Body of pancreas (tissue), 4 donors: Measurements from ENCODE around the gene FCHSD2. TPM values are rescaled to one million over a fixed set of nuclear protein-coding genes. Genes with fewer than 3 reads are reported as not detected.
"Not testable (repeated sequence)": the region's sequence is repeated elsewhere in the genome, so short reads cannot be mapped to it uniquely, and the experiment has no call there.

ENCODE experiments used
- ATAC-seq: fragments of 150-250 bp; one replicate; pipeline ENCODE4 v1.9.1; 2016
- DNase-seq, 4 donors: peaks; one replicate each; pipeline ENCODE4 v3.0.0-alpha.2; 2019
- H3K27ac ChIP-seq, 4 donors: fragments of 200-600 bp; sonication (generic); 1 replicate in 3 of 4; 2 replicates in 1 of 4; pipeline versions ENCODE4 v1.5.1 to v1.6.1; 2016 to 2019; ENCODE audit warnings: mild to moderate bottlenecking in 1 of 4, mixed read lengths in 1 of 4, moderate library complexity in 1 of 4
- H3K27me3 ChIP-seq, 2 donors: fragments of 200-600 bp; sonication (generic); one replicate each; pipeline ENCODE4 v1.6.0; 2016; ENCODE audit warnings: mild to moderate bottlenecking in 1 of 2
- H3K36me3 ChIP-seq, 2 donors: fragments of 200-600 bp; sonication (generic); replicated peaks in 1 of 2; 2 replicates each; pipeline ENCODE4 v1.5.1; 2016; ENCODE audit warnings: low read depth in 2 of 2; ENCODE audit not compliant: insufficient read depth in 1 of 2
- H3K4me1 ChIP-seq: fragments of 200-600 bp; sonication (generic); one replicate; pipeline ENCODE4 v1.6.0; 2016
- H3K4me3 ChIP-seq, 2 donors: fragments of 200-600 bp; sonication (generic); 1 replicate in 1 of 2; 2 replicates in 1 of 2; pipeline ENCODE4 v1.5.1; 2016 to 2019
- H3K9me3 ChIP-seq, 3 donors: fragments of 200-600 bp; sonication (generic); 1 replicate in 2 of 3; 2 replicates in 1 of 3; pipeline ENCODE4 v1.5.1; 2016
- CTCF ChIP-seq, 7 experiments: fragments of 450-650 bp in 4 of 7; fragments of 200-600 bp in 3 of 7; sonication (generic) in 3 of 7; IDR thresholded peaks; one replicate each; pipeline ENCODE4 v1.5.1; 2016 to 2019; ENCODE audit warnings: antibody characterized with exemption in 7 of 7
- POLR2A ChIP-seq, 3 donors: fragments of 450-650 bp; IDR thresholded peaks; one replicate each; pipeline ENCODE4 v1.6.1; 2016; ENCODE audit warnings: antibody characterized with exemption in 3 of 3, mild to moderate bottlenecking in 2 of 3
- WGBS, 2 donors: methylation state at CpG; one replicate each; pipeline ENCODE4 v1.1.5; 2017; 5-methylcytosine and 5-hydroxymethylcytosine counted together
- intact Hi-C: fragments of 100-400 bp; cut with DNase I; formaldehyde crosslinking; loops from one replicate; pipeline ENCODE4 v1.15.1; 2023
- total RNA-seq, 2 donors: library from RNA; depleted of rRNA; stranded (reverse); fragments of >200 nt; gene quantifications; one replicate each; pipeline ENCODE4 v1.1.0, GENCODE V29; 2016

FCHSD2 gene
- total RNA-seq, 2 donors from 2014 or later = 7.3 to 8.0 TPM

- Histone ChIP-seq H3K9me3 (no peaks in the 10 kb centered on the region), H3K4me3 (no peak overlapping the region), H3K4me1 (peaks cover 17% of the 10 kb centered on the region), H3K27me3 (no peaks in the 10 kb centered on the region), H3K27ac (no peak overlapping the region), H3K36me3 (no peaks in the 10 kb centered on the region)
- ATAC-seq = no peak
- intact Hi-C loops = no loop called here
- no peak for DNase-seq
- WGBS, 2 donors = 85 to 91% methylated on average over 4 of the region's 4 CpGs
- no peak for TF ChIP-seq CTCF (IDR thresholded peaks at IDR 0.05)
- no peak for TF ChIP-seq POLR2A (IDR thresholded peaks at IDR 0.05)
Measured at GRCh38 chr11:72860010-72860409, 282.1 kb downstream of the FCHSD2 start.

- intact Hi-C loops = no loop called here
- Histone ChIP-seq H3K36me3 (no peaks in the 10 kb centered on the region), H3K27ac (no peak overlapping the region), H3K27me3 (no peaks in the 10 kb centered on the region), H3K4me1 (peaks cover 12% of the 10 kb centered on the region), H3K4me3 (no peak overlapping the region), H3K9me3 (no peaks in the 10 kb centered on the region)
- ATAC-seq = no peak
- no peak for DNase-seq
- TF ChIP-seq CTCF (IDR thresholded peaks at IDR 0.05) (no peak), POLR2A (IDR thresholded peaks at IDR 0.05) (no peak)
- WGBS, 2 donors = 92 to 96% methylated on average over 3 of the region's 3 CpGs
Measured at GRCh38 chr11:72859126-72859525, 283.0 kb downstream of the FCHSD2 start.

- H3K27me3 ChIP-seq, ATAC-seq, DNase-seq, H3K36me3 ChIP-seq, H3K27ac ChIP-seq, intact Hi-C loops, H3K4me3 ChIP-seq, H3K9me3 ChIP-seq: not testable (repeated sequence)
- peaks cover 12% of the 10 kb centered on the region for H3K4me1 ChIP-seq
- WGBS, 2 donors = 100% methylated on average over 2 of the region's 2 CpGs
Measured at GRCh38 chr11:72858267-72858666, 283.9 kb downstream of the FCHSD2 start.

GRCh38 chr11:72856551-72857345, 285.4 kb downstream of the FCHSD2 start:
- no peak overlapping the region for H3K27ac ChIP-seq
- intact Hi-C loops = no loop called here

GRCh38 chr11:72856065-72856464, 286.1 kb downstream of the FCHSD2 start:
- Histone ChIP-seq H3K27ac (no peak overlapping the region), H3K9me3 (no peaks in the 10 kb centered on the region)

More at GRCh38 chr11:72856551-72857345, 285.4 kb downstream of the FCHSD2 start:
- Histone ChIP-seq H3K4me3 (no peak overlapping the region), H3K36me3 (no peaks in the 10 kb centered on the region), H3K27me3 (no peaks in the 10 kb centered on the region), H3K4me1 (peaks cover 7% of the 10 kb centered on the region), H3K9me3 (no peaks in the 10 kb centered on the region)
- no peak for DNase-seq
- WGBS, 2 donors = 6 to 7% methylated on average over 3 of the region's 3 CpGs
- TF ChIP-seq POLR2A (IDR thresholded peaks at IDR 0.05) (no peak), CTCF (IDR thresholded peaks at IDR 0.05) (no peak)
- no peak for ATAC-seq

More at GRCh38 chr11:72856065-72856464, 286.1 kb downstream of the FCHSD2 start:
- no peak for ATAC-seq
- H3K4me1 ChIP-seq = peaks cover 7% of the 10 kb centered on the region
- TF ChIP-seq POLR2A (IDR thresholded peaks at IDR 0.05) (no peak), CTCF (IDR thresholded peaks at IDR 0.05) (no peak)
- WGBS, 2 donors = 74 to 83% methylated on average over 3 of the region's 3 CpGs
- H3K36me3 ChIP-seq = no peaks in the 10 kb centered on the region
- H3K4me3 ChIP-seq = no peak overlapping the region
- DNase-seq = no peak
- intact Hi-C loops = no loop called here
- H3K27me3 ChIP-seq = no peaks in the 10 kb centered on the region
